Neutrophil (primary cell): Measurements from ENCODE around the gene SFMBT1.

Experiments used
- H3K27ac ChIP-seq: fragments of 200-600 bp; sonication (generic); 2 replicates; pipeline ENCODE4 v1.5.1; 2016; ENCODE audit warnings: mild to moderate bottlenecking, moderate library complexity
- H3K27me3 ChIP-seq: fragments of 200-600 bp; sonication (generic); 2 replicates; pipeline ENCODE4 v1.6.0; 2016; ENCODE audit warnings: mild to moderate bottlenecking
- H3K36me3 ChIP-seq: fragments of 200-600 bp; sonication (generic); 2 replicates; pipeline ENCODE4 v1.5.1; 2017
- H3K4me1 ChIP-seq, 2 experiments: fragments of 200-600 bp in 1 of 2; sonication (generic) in 1 of 2; 1 replicate in 1 of 2; 2 replicates in 1 of 2; pipeline versions ENCODE4 v1.5.1 to v1.6.1; 2013 to 2016; ENCODE audit warnings: low read depth in 1 of 2, low read length in 1 of 2, mild to moderate bottlenecking in 1 of 2, moderate library complexity in 1 of 2; ENCODE audit not compliant: control insufficient read depth in 1 of 2, insufficient read depth in 1 of 2
- H3K4me3 ChIP-seq, 2 experiments: fragments of 200-600 bp in 1 of 2; sonication (generic) in 1 of 2; 1 replicate in 1 of 2; 2 replicates in 1 of 2; pipeline ENCODE4 v1.5.1; 2013 to 2016; ENCODE audit warnings: low read depth in 1 of 2, low read length in 1 of 2, mild to moderate bottlenecking in 1 of 2, moderate library complexity in 1 of 2
- H3K9me3 ChIP-seq: fragments of 200-600 bp; sonication (generic); 2 replicates; pipeline ENCODE4 v1.5.1; 2016
- CTCF ChIP-seq: fragments of 200-600 bp; sonication (generic); IDR thresholded peaks from 2 replicates; pipeline ENCODE4 v1.5.1; 2016; ENCODE audit warnings: antibody characterized with exemption

Gene SFMBT1

GRCh38 chr3:52912885-52913731 is 132.8 kb downstream of the SFMBT1 start:
- no peak overlapping the region for H3K27ac ChIP-seq
- no peaks in the 10 kb centered on the region for H3K9me3 ChIP-seq
- no peaks in the 10 kb centered on the region for H3K27me3 ChIP-seq
- no peaks in the 10 kb centered on the region for H3K4me1 ChIP-seq
- no peak for TF ChIP-seq CTCF
- no peak overlapping the region for H3K4me3 ChIP-seq
- no peaks in the 10 kb centered on the region for H3K36me3 ChIP-seq

GRCh38 chr3:52910823-52911222 is 135.1 kb downstream of the SFMBT1 start:
- no peak overlapping the region for H3K4me3 ChIP-seq
- no peaks in the 10 kb centered on the region for H3K4me1 ChIP-seq
- H3K36me3 ChIP-seq = no peaks in the 10 kb centered on the region
- no peaks in the 10 kb centered on the region for H3K27me3 ChIP-seq
- no peak overlapping the region for H3K27ac ChIP-seq
- TF ChIP-seq CTCF = no peak
- H3K9me3 ChIP-seq = no peaks in the 10 kb centered on the region

GRCh38 chr3:52907497-52907896 is 138.4 kb downstream of the SFMBT1 start:
- Histone ChIP-seq H3K36me3 (peaks cover 8% of the 10 kb centered on the region), H3K4me1 (no peaks in the 10 kb centered on the region), H3K27ac (no peak overlapping the region), H3K4me3 (no peak overlapping the region), H3K9me3 (no peaks in the 10 kb centered on the region), H3K27me3 (no peaks in the 10 kb centered on the region)
- TF ChIP-seq CTCF = no peak

GRCh38 chr3:52904552-52904951 is 141.3 kb downstream of the SFMBT1 start:
- Histone ChIP-seq H3K36me3 (peaks cover 8% of the 10 kb centered on the region), H3K27ac (no peak overlapping the region), H3K27me3 (no peaks in the 10 kb centered on the region), H3K9me3 (no peaks in the 10 kb centered on the region), H3K4me1 (peaks cover 0 to 7% of the 10 kb centered on the region in 2 experiments), H3K4me3 (no peak overlapping the region)
- TF ChIP-seq CTCF = no peak

GRCh38 chr3:52904000-52904399 is 141.9 kb downstream of the SFMBT1 start:
- H3K27me3 ChIP-seq = no peaks in the 10 kb centered on the region
- H3K9me3 ChIP-seq = no peaks in the 10 kb centered on the region
- no peak overlapping the region for H3K27ac ChIP-seq
- H3K4me1 ChIP-seq = peaks cover 0 to 7% of the 10 kb centered on the region in 2 experiments
- no peak for TF ChIP-seq CTCF
- peaks cover 8% of the 10 kb centered on the region for H3K36me3 ChIP-seq
- H3K4me3 ChIP-seq = no peak overlapping the region
